ENCODE data around the gene LHFPL3. TPM values are rescaled to one million over a fixed set of nuclear protein-coding genes. Genes with fewer than 3 reads are reported as not detected.

The LHFPL3 gene
- total RNA-seq, 1 experiment from 2014 or later = 0.83 TPM

GRCh38 chr7:104779888-104780287 lies 451.5 kb downstream of the LHFPL3 start:
- ChIA-PET CTCF (no interaction called here), POLR2A (no interaction called here)
- Mint-ChIP-seq H3K4me1 (0 out of 2 replicates have a peak, but pooled peaks cover 5% of the 10 kb centered on the region), H3K27me3 (ENCODE audit: low read depth) (no peaks in the 10 kb centered on the region), H3K27ac (no peak overlapping the region), H3K4me3 (no peak overlapping the region), H3K36me3 (no peaks in the 10 kb centered on the region), H3K9me3 (no peaks in the 10 kb centered on the region)
- ATAC-seq = no peak
- DNase-seq (ENCODE audit: low spot score) = no peak
- no peak for TF ChIP-seq NFE2L1 (CRISPR knock-in tag; IDR thresholded peaks at IDR 0.05)
- no peak for TF ChIP-seq ZBTB43 (CRISPR knock-in tag; IDR thresholded peaks at IDR 0.05)
- TF ChIP-seq OVOL2 (CRISPR knock-in tag; IDR thresholded peaks at IDR 0.05; ENCODE audit: borderline replicate concordance) = no peak

GRCh38 chr7:104784686-104785085 lies 456.3 kb downstream of the LHFPL3 start:
- H3K9me3 Mint-ChIP-seq = peaks cover 5% of the 10 kb centered on the region; the same call in 1 of the 2 replicates
- ChIA-PET POLR2A (no interaction called here), CTCF (interaction anchor here (1.0 kb wide), 1 partner anchor 17 kb away, joined by 3 read pairs; no protein-coding TSS in a partner anchor)
- TF ChIP-seq, protein P1, sequence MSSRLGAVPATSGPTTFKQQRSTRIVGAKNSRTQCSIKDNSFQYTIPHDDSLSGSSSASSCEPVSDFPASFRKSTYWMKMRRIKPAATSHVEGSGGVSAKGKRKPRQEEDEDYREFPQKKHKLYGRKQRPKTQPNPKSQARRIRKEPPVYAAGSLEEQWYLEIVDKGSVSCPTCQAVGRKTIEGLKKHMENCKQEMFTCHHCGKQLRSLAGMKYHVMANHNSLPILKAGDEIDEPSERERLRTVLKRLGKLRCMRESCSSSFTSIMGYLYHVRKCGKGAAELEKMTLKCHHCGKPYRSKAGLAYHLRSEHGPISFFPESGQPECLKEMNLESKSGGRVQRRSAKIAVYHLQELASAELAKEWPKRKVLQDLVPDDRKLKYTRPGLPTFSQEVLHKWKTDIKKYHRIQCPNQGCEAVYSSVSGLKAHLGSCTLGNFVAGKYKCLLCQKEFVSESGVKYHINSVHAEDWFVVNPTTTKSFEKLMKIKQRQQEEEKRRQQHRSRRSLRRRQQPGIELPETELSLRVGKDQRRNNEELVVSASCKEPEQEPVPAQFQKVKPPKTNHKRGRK (CRISPR knock-in tag; IDR thresholded peaks at IDR 0.05; ENCODE audit: borderline replicate concordance) = no peak
- TF ChIP-seq ATF6 (CRISPR knock-in tag; IDR thresholded peaks at IDR 0.05) (no peak), ZSCAN18 (CRISPR knock-in tag; IDR thresholded peaks at IDR 0.05) (no peak), PRRX2 (CRISPR knock-in tag; IDR thresholded peaks at IDR 0.05) (no peak), RORB (CRISPR knock-in tag; IDR thresholded peaks at IDR 0.05) (no peak), ZNF263 (CRISPR knock-in tag; IDR thresholded peaks at IDR 0.05; ENCODE audit: low read depth) (no peak), KAT7 (CRISPR knock-in tag; IDR thresholded peaks at IDR 0.05; ENCODE audit: borderline replicate concordance) (no peak), GTF2I (CRISPR knock-in tag; conservative IDR thresholded peaks at IDR 0.05) (no peak), ZNF317 (CRISPR knock-in tag; IDR thresholded peaks at IDR 0.05; ENCODE audit: borderline replicate concordance, low read depth) (no peak), ARID4B (CRISPR knock-in tag; IDR thresholded peaks at IDR 0.05; ENCODE audit: borderline replicate concordance) (no peak), ELF4 (CRISPR knock-in tag; IDR thresholded peaks at IDR 0.05; ENCODE audit: low read depth) (no peak), TCF7 (CRISPR knock-in tag; IDR thresholded peaks at IDR 0.05; ENCODE audit: low read depth) (no peak), IRF2 (CRISPR knock-in tag; IDR thresholded peaks at IDR 0.05; ENCODE audit: borderline replicate concordance, low read depth) (no peak), NR2C2 (CRISPR knock-in tag; IDR thresholded peaks at IDR 0.05) (no peak), PRDM15 (CRISPR knock-in tag; IDR thresholded peaks at IDR 0.05) (no peak), ZNF423 (CRISPR knock-in tag; IDR thresholded peaks at IDR 0.05) (no peak)
- TF ChIP-seq, protein P2, sequence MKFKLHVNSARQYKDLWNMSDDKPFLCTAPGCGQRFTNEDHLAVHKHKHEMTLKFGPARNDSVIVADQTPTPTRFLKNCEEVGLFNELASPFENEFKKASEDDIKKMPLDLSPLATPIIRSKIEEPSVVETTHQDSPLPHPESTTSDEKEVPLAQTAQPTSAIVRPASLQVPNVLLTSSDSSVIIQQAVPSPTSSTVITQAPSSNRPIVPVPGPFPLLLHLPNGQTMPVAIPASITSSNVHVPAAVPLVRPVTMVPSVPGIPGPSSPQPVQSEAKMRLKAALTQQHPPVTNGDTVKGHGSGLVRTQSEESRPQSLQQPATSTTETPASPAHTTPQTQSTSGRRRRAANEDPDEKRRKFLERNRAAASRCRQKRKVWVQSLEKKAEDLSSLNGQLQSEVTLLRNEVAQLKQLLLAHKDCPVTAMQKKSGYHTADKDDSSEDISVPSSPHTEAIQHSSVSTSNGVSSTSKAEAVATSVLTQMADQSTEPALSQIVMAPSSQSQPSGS (CRISPR knock-in tag; IDR thresholded peaks at IDR 0.05; ENCODE audit: borderline replicate concordance, low read depth) = no peak

More at GRCh38 chr7:104784686-104785085, 456.3 kb downstream of the LHFPL3 start:
- ATAC-seq (no peak), DNase-seq (ENCODE audit: low spot score) (no peak)
- Mint-ChIP-seq H3K4me1 (no peaks in the 10 kb centered on the region), H3K4me3 (no peak overlapping the region), H3K27me3 (ENCODE audit: low read depth) (no peaks in the 10 kb centered on the region), H3K36me3 (no peaks in the 10 kb centered on the region), H3K27ac (no peak overlapping the region)

All from WTC11 (cell line).